ENCODE measurements around the gene FLNB.
A peak's percentile ranks its signal among the peaks of the same experiment; 100 is the strongest.

The FLNB gene

GRCh38 chr3:58210761-58211460, 202.7 kb downstream of the FLNB start, which contains the start of gene DNASE1L3:
Gene DNASE1L3 (minus strand): TSS chr3:58210972. CDS start chr3:58210906, 66 bp downstream.
- no peak for DNase-seq

GRCh38 chr3:58214484-58215316, 206.5 kb downstream of the FLNB start:
- no peak for DNase-seq

- DNase-seq: no peak
Observed at GRCh38 chr3:58215317-58216025, 207.2 kb downstream of the FLNB start.

GRCh38 chr3:58216496-58217195, 208.4 kb downstream of the FLNB start:
- DNase-seq: no peak

- DNase-seq: peak; percentile 84 to 85
Observed at GRCh38 chr3:58217209-58217811, 209.1 kb downstream of the FLNB start.

- DNase-seq: no peak
Observed at GRCh38 chr3:58218904-58219303, 210.7 kb downstream of the FLNB start.

All from SHP77 (cell line).